HG03521 (cell line): ENCODE results near the gene SAMD11.

Experiments used
- ATAC-seq: cut with Tn5 transposase; IDR thresholded peaks from one replicate; pipeline ENCODE4 v1.9.1; 2021; ENCODE audit warnings: mild to moderate bottlenecking, moderate library complexity; ENCODE audit not compliant: unreplicated experiment

SAMD11 gene

DNA sequence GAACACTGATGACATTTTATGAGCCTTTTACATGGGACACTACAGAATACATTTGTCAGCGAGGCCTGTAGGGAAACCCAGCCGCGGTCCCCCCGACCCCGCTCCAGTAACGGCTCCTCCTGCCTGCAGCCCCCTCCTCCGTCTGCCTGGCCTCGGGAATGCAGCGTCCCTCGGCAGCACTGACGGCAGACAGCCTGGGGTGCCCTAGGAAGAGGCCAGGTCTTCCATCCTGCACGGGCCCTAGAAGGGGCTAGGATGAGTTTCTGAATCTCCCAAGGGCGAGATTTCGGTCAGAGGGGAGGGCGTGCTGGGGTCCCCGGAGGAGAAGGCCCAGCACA, 8.4 kb downstream of the SAMD11 start:
- no peak for ATAC-seq

DNA sequence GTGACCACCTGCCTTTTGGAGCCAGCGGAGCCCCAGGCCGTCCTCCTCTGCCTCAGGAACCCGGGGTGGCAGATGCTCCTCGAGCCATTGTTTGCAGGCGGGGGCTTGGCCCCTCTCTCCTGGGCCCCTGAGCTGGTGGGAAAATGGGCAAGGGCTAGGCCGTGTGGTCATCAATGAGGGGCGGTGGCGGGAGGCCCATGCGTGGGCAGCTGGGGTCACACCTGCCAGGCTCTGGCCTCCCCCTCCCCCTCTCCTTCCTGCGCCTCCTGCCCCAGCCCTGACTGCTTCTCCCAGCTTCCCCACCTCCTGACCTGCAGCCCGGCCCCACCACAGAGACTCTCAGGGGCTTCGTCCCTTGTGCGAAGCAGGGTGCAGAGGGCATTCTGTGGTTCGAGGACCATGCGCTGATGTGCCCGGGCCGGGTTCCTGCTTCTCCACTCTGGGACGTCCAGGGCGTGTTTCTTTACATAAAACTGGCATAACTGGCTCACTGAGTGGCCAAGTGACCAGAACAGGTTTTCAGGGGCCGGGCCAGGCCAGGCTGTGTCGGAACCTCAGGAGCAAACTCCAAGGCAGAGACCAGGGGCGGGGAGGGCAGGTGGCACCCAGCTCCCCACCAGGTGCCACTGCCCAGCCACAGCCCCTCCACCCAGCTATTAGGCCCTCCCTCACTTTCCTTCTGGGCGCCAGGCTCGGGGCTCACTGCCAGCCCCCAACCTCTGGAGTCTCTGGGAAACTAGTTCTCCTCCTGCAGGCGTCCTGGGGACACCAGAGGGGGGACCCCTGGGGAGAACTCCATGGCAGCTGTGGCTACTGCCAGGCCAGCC, 9.3 kb downstream of the SAMD11 start:
- ATAC-seq: no peak

DNA sequence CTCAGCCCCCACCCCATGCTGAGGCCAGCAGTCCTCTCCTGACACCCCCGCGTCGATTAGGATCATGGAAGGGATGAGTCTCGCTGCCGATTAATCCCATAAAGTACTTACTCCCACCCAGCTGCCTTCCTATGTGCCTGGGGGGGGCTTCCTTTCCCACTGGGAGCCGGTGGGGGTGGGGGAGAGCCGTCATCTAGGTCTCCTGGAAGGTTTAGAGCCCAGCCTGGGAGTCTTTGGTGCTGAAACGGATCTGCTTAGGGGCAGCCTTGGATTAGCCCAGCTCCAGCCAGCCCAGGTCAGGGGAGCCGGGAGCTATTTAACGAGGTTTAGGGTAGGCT, 9.8 kb downstream of the SAMD11 start:
- no peak for ATAC-seq

DNA sequence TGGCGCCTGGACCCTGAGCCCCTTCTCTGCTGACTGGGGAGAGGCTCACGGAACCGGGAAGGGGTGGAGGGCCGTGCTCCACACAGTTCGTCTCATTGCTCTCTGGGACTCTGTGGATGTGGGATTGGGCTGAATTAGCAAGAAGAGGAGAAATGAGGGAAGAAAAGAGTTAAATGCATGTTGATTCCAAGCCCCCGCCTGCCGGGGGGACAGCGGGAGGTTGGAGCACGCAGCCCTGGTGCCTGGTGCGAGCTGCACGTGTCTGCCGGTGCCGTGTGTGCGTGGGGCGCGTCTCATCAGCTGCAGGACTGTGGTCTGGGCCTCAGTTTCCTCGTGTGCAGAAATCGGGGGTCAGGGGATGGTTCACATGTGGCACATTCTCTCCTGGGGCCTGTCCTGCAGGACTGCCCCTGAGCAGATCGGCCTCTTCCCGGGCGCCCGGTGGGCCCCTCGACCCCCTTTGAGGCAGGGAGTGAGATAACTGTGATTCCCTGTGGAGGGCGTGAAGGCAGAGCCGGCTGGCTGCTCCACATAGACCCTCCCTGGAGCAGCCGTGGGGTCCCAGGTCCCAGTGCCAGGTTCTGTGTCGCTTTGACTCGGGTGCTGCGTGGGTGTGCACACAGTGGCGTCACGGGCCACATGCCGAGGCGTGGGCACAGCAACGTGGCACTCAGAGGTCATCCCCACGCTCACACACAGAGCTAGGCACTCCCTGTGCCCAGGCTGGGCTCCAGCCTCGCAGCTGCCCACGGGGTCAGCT, 11.4 kb downstream of the SAMD11 start:
- no peak for ATAC-seq

DNA sequence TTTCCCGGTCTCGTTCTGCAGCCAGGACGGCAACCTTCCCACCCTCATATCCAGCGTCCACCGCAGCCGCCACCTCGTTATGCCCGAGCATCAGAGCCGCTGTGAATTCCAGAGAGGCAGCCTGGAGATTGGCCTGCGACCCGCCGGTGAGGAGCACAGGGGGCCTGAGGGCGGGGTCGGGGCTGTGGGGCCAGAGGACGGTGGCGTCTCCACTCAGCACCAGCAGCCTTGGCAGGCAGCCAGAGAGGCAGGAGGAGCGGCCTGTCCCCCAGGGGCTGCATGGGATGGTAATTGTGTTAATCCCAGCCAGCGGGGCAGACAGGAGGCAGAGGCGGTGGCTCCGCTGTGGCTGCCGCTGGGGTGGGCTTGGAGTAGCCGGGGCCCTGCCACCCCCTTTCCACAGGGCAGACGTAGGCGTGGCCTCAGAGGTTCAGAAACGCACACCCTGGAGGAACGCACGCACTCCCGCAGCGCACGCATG, 12.1 kb downstream of the SAMD11 start:
- no peak for ATAC-seq

DNA sequence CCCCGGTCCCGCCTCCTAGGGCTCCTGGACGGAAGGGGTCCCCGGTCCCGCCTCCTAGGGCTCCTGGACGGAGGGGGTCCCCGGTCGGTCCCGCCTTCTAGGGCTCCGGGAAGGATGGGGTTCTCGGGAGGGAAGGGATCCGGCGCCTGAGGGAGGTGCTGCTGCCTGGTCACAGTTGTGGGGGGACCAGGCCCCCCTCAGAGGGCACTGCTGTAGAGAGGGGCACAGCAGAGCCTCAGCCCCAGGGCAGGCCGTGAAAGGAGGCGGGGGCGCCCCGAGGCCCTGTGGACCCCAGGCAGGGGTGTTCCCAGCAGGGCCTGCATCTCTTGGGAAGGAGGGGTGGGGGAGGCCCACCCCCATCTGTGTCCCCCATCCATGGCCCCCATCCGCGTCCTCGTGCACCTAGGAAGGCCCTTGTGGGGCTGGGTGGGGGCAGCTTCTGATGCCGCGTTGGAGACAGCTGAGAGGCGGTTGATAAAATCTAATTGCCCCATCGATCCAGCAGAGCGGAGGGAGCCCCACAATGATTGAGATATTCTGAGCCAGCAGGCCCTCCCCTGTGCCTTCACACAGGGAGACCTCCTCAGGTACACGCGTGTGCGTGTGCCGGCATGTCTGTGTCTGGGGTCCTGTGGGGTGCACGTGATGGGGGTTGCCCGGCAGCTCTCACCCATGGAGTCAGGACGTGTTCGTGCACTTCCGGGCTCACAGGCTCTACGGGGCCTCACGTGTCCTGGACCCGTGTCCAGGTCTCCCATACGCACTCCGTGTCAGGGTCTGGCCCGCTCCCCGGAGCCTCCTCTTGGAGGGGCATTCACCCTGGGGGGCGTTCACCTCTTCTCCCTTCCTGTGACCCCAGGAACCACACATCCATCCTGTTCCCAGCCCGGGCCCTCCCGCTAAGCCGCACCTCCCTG, 12.9 kb downstream of the SAMD11 start:
- ATAC-seq: no peak

DNA sequence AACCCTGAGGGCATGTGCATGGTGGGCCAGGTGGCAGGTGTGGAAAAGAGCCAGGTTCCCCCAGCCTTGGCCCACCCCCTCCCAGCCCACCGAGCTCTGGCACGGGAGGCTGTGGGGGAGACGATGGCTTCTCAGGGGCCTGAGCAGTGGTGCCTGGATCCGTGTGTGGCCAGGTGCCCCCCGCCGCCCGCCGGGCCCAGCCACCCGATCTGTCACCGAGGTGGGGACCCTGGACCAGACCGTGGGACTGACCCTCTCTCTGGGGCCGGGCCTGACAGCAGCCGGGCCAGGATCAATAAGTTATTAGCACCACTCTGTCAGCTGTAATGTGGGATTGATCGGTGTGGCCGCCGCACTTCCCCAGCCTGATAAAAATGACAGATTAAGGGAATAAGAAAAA, 13.8 kb downstream of the SAMD11 start:
- ATAC-seq: no peak

DNA sequence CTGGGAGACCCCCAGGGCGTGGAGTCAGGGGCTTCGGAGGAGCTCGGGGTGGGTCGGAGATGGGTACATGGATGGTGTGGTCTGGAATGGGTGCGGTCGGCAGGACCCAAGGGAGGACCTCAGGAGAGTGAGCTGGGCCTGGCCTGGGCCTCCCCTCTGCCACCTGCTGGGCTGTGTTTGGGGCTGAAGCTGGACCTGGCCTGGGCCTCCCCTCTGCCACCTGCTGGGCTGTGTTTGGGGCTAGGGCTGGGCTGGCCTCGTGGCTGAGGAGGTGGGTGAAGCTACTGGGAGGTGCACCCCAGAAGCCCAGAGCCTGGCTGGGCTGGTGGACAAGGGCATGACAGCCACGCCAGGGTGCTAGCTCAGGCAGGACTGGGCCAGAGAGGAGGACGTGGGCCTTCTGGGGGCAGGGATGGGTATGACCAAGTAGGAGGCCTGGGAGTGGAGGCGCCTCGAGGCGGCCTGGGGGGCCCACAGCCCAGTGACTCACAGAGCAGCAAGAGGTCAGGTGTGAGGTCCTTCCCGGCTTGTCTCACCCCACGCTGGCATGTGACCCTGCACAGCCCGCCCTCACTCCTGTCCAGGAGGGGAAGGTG, 14.5 kb downstream of the SAMD11 start:
- no peak for ATAC-seq

DNA sequence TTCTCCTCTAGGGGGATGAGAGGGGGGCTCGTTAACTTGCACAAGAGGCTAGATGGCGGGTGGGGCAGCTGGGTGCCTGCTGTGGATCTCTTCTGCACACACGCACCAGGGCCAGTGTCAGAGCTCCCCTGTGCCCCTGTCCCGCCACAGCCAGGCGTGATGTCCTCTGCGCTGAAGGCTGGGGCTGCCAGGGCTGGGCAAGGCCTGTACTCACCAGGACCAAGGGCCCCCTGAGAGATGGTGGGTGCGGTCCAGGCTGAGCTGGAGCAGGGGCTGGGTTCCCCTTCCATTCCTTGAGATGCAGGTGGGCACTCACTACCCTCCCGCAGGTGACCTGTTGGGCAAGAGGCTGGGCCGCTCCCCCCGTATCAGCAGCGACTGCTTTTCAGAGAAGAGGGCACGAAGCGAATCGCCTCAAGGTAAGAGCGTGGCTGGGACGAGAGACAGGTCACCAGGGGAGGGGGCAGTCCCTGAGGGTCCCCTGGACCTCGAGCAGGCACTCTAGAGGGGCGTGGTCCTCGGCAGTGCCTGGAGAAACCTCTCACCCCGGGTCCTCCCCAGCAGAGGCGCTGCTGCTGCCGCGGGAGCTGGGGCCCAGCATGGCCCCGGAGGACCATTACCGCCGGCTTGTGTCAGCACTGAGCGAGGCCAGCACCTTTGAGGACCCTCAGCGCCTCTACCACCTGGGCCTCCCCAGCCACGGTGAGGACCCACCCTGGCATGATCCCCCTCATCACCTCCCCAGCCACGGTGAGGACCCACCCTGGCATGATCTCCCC, 15.2 kb downstream of the SAMD11 start:
- no peak for ATAC-seq

DNA sequence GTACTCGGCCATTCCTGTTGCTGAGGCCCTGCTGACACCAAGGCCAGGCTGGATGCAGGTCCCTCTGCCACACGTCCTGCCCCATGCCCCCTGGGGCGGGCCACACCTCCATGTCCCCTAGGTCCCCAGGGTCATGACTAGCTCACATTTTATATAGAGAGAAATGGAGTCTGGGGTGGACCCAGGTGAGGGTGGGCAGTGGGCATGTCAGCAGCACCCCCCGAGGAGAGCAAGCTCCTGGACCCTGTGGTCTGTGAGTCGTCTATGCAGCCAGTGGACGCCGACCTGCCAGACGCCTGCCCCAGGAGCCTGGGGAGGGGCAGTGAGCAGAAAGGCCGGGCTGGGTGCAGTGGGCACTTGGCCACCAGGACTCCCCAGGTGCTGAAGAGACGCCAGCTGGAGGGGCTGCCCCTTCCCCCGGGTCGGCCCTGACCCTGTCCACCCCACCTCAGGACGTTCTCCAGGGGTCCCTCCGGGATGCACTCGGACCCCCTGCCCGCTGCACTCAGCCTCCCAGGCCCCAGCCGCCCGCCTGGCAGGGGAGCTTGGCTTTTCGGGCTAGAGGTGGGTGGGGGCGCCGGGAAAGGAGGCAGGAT, 15.9 kb downstream of the SAMD11 start:
- ATAC-seq: no peak

DNA sequence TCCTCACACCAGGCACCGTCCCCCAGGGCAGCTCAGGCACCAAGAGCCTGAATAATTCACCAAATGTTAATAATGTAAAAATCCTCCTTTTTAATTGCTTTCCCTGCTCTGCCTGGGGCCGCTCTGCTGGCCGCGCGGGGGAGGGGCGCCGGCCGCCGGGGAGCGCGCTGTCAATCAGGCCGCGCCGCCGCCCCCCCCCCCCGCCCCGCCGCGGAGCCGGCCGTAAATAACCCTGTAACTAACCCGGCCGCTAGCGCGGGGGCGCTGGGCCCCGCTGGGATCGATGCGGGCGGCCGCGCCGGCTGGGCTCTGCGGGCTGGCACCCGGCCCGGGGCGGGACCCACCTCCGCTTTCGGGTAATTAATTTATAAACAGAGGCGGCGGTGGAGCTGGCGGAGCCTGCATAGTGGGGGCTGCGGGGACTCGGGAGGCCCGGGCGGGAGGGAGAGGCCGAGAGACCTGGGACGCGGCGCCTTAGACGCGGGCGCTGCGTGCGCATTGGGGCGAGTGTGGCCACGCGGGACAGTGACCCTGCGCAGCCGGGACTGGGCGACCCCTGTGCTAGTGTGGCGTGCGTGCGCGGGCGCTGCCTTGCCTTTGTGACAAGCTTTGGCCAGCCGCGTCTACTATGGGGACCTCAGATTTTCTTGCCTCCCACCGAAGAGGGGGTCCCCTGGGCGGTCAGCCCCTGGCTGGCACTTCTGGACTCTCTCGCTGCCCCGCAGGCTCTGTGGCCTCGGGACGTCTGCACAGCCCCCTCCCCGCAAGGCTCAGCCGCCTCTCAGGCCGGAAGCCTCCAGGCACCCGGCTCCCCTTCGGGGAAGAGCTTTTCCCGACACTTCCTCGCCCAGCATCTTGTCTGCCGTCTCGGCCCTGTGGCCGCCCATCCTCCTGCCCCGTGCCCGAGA, 16.6 kb downstream of the SAMD11 start:
- ATAC-seq: no peak

DNA sequence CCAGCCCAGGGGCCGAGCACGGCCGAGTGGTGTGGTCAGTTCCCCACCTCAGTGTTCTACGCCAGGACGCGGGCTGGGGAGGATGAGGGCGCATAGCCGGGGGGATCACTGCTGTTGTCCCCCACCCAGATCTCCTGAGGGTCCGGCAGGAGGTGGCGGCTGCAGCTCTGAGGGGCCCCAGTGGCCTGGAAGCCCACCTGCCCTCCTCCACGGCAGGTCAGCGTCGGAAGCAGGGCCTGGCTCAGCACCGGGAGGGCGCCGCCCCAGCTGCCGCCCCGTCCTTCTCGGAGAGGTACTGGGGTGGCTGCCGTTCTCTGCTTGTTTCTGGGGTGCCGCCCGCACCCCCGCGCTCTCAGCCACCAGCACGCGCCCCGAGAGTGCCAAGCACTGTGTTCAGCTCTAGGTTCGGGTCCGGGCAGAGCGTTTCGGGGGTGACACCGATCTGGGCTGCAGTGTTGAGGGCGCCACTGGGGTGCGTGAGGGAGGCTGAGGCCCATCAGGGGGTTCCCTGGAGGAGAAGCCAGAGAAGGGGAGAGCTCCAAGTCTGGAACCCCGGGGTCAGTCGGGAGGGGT, 17.4 kb downstream of the SAMD11 start:
- ATAC-seq: no peak

DNA sequence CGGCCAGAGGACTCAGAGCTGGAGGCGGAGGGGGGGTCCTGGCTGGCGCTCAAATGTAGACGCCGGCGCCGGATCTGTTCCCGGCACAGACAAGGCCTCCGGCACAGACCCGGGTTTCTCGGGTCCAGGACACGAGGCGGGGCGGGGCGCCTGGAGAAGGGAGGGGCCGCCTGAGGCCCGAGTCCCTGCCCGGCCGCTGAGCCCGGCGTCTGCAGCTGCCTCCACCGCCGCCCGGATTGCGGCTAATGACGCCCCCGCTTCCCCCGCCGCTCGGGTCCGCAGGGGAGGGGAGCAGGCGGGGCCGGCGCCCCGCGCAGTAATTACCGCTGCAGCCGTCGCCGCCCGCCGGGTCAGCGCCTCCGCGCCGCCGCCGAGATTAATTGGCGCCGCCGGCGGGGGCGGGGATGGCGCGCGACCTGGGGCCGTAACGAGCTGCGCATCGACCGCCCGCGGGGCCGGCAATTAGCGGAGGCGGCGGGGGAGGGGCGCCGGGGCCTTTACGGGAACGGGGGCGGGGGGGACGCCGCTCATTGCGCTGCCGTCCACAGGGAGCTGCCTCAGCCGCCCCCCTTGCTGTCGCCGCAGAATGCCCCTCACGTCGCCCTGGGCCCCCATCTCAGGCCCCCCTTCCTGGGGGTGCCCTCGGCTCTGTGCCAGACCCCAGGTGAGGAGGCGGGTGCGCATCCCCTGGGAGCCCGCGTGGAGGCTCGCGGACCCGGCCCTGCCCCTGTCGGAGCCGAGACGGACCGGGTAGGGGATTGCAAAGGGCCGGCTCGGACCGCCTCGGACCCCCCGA, 18.1 kb downstream of the SAMD11 start:
- no peak for ATAC-seq

DNA sequence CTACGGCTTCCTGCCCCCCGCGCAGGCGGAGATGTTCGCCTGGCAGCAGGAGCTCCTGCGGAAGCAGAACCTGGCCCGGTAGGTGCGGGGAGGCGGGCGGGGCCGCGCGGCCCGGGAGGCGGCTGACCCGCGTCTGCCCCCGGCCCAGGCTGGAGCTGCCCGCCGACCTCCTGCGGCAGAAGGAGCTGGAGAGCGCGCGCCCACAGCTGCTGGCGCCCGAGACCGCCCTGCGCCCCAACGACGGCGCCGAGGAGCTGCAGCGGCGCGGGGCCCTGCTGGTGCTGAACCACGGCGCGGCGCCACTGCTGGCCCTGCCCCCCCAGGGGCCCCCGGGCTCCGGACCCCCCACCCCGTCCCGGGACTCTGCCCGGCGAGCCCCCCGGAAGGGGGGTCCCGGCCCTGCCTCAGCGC, 18.7 kb downstream of the SAMD11 start:
- ATAC-seq: no peak

DNA sequence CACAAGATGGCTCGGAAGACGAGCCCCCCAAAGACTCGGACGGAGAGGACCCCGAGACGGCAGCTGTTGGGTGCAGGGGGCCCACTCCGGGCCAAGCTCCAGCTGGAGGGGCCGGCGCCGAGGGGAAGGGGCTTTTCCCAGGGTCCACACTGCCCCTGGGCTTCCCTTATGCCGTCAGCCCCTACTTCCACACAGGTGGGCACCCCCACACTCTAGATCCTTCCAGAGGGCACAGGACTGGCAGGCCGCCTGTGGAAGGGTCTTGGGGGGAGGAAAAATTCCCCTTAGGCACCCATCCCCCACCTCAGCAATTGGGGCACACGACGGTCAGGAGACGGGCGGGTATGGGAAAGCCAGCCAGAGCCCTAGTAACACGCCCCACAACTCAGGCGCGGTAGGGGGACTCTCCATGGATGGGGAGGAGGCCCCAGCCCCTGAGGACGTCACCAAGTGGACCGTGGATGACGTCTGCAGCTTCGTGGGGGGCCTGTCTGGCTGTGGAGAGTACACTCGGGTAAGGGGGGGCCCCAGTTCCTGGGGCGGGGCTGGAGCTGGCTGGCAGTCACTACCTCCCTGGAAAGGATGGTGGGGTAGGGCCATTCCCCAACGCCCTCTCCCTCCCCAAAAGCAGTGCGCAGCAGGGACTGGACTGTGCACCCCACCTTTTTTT, 19.3 kb downstream of the SAMD11 start:
- no peak for ATAC-seq

DNA sequence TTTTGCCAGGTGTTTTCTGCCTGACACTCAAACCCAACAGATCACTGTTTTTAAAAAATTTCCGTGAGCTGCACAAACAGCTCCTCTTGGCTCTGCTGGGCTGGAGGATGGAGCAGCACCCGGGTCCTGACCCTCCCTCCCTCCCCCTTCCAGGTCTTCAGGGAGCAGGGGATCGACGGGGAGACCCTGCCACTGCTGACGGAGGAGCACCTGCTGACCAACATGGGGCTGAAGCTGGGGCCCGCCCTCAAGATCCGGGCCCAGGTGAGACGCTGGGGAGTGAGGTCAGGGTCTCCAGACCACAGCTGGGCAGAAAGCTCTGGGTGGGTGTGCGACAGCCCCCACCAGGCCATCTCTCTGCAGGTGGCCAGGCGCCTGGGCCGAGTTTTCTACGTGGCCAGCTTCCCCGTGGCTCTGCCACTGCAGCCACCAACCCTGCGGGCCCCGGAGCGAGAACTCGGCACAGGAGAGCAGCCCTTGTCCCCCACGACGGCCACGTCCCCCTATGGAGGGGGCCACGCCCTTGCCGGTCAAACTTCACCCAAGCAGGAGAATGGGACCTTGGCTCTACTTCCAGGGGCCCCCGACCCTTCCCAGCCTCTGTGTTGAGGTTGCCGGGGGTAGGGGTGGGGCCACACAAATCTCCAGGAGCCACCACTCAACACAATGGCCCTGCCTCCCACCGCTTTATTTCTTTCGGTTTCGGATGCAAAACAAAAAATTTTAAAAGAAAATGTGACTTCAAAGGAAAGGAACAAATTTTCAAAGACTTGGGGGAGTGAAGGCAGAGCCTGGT, 20.0 kb downstream of the SAMD11 start:
- ATAC-seq: no peak
